UCSD-AML1 (cell line): ENCODE data around the gene ANO8.
"Not testable (repeated sequence)": the region's sequence is repeated elsewhere in the genome, so short reads cannot be mapped to it uniquely, and the experiment has no call there.

Experiments used
- DNase-seq: peaks from one replicate; lab custom pipeline; 2025; ENCODE audit not compliant: unreplicated experiment; lab: John Stamatoyannopoulos, UW

ANO8 gene

DNA sequence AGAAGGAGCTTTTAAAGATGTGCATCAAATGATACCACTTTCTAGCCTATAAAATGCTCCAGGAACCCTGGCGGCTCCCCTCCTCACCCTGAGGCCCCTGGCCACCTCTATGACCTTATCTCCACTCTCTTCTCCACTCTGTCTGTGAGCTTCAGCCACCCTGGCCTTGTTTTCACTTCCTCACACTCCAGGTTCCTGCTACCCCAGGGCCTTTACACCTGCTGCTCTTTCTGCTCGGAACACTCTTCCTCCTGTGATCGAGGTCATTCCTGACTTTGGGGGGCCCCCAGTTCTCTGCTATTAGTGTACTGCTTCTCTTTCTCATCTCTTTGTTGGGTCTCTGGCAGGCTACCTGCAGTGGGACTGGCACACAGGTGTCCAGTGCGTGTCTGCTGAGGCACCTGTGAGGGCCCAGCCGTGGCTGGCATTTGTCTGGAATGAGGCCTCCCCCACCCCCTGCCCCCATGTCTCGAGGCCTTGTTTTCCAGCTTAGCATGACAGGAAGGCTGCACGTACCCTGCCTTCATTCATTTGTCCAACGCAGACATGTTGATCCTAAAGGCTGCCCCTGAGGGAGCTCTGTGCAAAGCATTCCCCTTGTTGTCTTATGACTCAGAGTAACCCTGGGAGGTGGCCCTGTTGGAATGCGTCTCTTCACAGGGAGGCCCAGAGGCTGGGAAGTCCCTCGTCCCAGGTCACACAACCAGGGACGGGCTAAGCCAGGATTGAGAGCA is 23.0 kb downstream of the ANO8 start:
- no peak for DNase-seq

DNA sequence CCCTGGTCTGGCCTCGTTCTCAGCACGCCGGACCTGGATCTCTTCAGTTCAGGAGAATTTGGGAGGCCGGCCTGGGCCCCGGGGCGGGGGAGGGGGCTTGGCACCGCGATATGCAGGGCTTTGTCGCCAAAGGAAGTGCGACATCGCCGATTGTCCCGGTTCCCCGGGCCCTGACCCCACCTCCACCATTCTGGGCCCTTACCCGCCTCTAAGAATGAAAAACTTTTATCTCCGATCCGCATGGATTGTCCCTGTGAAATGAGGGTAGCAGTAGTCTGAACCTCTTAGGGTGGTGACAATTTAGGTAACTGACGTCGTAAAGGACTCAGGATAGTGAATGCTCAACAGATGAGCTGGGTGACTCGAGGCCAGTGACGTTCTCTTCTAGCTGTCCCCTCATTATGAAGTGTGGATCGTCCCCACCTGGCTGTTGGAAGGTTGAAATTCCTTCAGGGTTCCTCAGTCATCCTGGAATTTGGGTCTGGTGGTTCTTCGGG is 24.6 kb downstream of the ANO8 start:
- DNase-seq: no peak

DNA sequence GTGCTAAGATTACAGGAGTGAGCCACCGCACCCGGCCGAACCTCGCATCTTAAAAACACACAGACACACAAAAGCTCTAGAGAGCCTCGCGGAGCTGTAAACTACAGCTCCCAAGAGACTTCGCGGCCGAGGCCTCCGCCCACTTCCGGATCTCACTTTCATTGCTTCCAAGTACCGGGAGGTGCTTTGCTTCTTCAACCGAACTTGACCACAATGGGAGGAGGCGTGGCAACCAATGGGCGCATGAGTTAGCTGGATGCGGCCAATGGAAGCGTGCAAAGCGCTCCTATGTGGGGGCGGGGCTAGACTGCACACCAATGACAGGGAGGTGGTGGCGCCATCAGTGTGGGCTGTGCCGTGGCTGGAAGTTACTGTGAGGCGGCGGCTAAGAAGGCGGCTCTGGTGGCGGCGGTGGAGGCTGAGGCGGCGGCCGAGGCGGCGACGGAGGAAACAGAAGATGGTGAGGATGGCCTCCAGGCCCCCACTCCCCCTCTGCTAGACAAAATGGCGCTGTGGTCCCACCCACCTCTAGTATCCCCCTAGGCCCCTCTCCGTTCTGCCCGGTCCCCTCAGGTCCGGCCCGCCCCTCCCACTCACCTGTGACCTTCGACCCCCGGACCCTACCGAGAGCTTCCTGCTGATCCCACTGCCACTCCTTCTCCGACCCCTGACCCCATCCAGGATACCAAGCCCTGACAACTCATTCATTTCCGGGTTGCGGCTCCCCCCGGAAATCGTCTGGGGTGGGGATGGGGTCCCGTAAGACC is 25.3 kb downstream of the ANO8 start, which contains the start of gene DDA1:
TSS of gene DDA1 (plus strand) at position 366 of the 767 bp plus-strand sequence. CDS start at position 458, 92 bp downstream.
- DNase-seq: peak; percentile 99

DNA sequence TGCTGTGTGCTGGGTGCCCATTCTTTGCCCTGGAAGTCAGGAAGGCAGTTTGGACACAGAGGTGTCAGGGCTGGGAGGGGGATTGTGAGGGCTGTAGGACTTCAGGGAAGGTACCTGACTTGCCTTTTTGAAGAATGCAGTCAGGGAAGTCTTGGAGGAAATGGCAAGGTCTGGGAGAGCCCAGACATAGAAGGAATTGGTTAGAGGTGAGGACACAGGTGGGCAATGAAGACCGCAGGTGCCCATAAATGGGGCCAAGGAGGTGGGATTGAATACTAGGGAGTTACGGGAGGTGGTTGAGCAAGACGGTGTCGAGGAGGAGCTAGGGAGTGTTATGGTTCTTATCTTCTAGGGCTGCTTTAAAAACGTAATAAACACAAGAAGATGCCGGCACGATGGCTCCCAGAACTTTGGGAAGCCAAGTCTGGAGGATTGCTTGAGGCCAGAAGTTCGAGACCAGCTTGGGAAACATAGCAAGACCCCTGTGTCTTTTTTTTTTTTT is 26.7 kb downstream of the ANO8 start:
- no peak for DNase-seq

DNA sequence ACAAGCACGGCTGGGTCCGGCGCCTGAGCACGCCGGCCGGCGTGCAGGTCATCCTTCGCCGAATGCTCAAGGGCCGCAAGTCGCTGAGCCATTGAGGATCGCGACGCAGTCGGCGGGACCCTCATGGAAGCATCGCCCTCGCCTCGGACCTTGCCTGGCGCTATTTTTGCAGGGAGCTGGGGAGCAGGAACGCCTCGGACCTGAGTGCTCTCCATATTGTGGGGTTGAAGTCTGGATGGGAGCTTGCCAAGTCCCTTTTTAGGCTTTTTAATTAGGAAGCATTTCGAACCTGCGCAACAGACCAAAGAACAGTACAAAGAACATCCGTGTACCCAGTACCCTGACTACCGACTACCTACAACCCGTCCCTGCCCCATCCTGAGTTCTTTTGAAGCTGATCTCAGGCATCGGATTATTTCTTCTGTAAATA is 28.4 kb downstream of the ANO8 start:
- DNase-seq: no peak

DNA sequence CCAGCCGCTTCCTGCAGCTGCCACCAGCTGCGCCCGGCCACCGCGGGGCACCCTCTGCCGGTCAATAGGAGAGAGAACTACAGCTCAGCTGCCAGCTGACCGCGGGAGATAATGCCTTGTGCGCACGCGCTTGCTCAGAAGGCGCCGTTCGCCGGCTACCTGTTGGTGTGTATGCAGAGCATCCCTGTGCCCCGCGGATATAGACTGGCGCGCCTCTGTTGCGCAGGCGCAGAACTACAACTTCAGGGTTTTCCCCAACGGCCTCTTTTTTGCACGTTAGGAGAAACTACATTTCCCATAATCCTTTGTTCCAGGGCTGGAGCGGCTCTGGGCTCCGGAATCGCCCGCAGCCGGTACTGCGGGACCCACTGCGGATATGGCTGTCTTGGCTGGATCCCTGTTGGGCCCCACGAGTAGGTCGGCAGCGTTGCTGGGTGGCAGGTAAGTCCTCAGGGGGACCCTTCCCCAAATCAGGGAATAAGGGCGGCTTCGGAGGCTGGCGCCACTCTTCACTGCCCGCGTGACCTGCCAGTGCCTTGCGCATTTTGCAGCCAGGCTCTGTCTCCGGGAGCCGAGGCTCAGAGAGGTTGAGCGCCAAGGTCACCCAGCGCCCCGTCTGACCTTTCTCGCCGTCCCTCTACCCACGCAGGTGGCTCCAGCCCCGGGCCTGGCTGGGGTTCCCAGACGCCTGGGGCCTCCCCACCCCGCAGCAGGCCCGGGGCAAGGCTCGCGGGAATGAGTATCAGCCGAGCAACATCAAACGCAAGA is 29.0 kb downstream of the ANO8 start, which contains the start of gene MRPL34:
TSS of gene MRPL34 (plus strand) at position 356 of the 768 bp plus-strand sequence. CDS start at position 377, 21 bp downstream.
- DNase-seq: peak; percentile 99

DNA sequence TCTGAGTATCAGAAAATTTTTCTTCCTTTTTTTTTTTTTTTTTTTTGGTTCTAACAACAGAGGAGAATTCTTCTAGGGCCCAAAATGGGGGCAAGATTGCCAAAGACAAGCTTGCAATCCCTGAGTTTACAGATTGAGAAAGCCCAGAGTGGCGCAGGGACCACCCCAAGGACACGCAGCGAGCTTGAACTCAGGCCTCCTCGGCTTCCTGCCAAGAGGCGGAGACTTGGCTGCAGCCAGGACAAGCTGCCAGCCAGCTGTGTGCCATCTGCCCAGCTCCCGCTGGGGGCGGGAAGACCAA is 29.5 kb downstream of the ANO8 start:
- no peak for DNase-seq

DNA sequence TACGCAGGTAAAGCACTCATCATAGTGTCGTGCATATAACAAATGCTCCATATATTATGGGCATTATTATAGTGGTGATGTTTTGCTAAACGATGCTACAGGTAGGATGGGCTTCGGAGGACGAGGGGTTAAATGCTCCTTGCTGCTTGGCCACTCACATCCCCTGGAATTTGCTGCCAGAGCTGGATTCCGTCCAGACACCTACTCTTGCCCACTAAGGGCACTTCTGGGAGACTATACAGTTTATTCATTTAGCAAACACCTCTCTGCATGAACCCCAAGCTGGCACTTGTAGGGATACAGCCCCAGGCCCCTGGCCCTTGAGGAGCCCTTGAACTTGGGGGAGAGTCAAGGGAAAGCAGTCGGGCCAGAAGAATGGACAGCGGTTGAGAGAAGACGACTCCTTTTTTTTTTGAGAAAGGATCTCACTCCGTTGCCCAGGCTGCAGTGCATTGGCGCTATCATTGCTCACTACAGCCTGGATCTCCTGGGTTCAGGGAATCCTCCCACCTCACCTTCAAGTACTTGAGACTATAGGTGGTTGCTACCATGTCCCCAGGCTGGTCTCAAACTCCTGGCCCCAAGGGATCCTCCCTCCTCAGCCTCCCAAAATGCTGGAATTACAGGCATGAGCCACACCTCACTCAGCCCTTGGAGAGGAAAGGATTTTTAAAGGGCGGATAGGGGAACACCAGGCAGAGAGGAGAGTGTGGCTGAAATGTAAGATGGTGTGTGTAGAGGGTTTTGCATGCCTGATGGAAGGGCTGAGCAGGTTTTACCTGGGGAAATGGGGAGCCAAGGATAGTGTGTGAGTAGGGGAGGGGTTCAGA is 30.1 kb downstream of the ANO8 start:
- DNase-seq: no peak

DNA sequence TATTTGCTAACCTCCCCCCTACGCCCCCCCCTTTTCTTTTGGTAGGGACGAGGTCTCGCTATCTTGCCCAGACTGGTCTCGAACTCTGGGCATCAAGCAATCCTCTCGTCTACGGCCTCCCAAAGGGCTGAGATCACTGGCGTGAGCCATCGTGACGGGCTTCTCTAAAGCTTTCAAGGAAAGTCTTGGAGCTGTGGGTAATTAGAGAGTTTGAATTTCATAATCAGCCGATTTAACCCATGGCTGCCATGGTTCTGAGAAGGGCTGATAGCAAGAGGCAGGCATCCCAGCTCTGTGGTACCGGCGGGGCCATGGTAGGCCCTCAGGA is 30.8 kb downstream of the ANO8 start:
- no peak for DNase-seq

DNA sequence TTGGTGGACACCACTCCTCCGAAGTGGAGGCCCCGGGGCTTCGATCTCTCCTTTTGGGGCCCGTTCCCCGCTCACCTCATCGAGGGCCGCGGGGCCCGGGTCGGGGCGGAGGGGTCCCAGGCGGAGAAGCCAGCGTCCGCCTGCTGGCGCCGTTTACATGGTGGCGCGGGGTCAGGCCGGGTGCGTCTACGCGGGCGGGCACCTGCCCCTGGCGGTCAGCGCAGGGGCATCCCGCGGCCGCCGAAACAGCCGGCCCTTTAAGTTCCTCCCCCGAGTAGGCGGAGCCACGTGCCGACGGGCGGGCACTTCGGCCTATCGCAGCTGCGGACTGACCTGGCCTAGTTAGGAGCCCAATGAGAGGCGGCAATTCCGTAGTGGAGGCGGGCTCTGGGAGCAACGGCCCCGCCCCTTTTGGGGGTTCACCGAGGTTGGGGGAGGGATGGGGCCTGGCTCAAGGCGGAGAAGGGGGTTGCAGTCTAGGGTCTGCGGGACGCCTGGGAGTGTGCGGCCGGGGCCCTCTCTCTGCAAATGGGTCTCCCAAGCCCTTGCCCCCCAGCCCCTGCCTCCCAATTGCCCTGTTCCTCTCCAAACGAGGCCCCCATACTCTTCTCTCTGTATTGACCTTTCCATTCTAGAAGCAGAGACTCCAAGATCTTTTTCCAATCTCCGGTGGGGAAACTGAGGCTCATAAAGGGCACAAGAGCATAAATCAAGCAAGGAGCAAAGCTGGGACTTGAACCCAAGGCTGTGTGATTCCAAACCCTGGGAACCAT is 31.3 kb downstream of the ANO8 start, which contains the start of gene ABHD8:
TSS of gene ABHD8 (minus strand) at position 259 of the 773 bp plus-strand sequence. CDS start 1,809 bp downstream, outside the sequence.
- DNase-seq: peak; percentile 96

DNA sequence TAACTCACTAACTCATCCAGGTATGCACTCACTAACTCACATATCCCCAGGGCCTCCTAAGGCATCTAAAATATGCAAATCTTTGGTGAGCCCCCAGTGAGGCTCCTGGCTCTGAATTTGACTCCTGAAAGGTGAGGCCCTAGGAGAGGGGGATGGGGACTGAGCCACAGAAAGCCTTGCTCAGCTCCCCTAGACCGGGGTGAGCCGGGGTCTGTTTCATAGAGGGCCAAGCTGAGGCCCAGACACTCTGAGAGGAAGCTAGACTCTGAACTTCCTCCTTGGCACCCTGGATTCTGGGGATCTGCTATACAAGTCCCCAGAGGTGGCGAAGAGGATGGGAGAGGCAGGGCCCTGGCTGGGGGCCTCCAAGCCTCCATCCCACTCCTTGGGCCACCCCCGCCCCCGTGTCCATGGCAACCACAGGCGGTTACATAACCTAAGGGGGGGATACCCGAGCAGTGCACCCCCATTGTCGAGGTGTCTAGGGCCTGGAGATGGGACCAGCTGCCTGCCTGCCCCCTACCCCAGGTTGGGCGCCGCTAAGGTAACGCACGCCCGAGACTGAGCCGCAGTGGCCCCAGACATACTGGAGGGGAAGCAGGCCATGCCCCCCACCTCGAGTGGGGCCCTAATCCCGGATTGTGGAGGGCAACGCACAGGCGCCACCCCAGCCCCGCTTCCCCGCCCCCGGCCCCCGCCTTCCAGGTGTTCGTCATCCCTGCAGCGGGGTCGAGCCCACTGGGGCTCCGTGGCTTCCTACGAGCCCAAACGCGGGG is 32.1 kb downstream of the ANO8 start:
- DNase-seq: peak; percentile 34

DNA sequence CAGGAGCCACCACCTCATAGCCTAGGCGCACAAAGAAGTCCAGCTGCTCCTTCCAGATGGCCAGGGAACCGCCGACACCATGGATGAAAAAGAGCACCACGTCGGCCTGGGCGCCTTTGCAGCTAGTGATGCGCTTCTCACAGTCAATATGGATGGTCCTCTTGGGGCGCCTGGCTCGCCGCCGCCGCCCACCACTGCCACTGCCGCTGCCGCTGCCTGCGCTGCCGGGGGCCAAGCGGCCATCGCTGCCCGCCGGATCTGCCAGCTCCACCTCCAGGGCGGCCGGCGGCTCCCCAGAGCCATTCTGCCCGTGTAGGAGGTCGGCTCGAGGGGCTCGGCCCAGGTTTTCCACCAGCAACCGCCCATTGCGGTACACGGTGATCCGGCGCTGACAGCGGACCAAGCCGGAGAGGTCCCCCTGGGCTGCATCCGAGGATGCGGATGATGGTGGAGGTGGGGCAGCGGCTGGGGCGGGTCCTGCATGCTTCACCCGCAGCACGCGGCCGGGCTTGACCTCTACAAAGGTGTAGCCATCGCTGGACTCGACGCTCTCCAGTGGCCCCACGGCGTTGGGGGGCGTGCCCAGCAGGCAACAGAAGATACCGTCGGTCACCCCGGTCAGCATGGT is 33.5 kb downstream of the ANO8 start:
- no peak for DNase-seq

DNA sequence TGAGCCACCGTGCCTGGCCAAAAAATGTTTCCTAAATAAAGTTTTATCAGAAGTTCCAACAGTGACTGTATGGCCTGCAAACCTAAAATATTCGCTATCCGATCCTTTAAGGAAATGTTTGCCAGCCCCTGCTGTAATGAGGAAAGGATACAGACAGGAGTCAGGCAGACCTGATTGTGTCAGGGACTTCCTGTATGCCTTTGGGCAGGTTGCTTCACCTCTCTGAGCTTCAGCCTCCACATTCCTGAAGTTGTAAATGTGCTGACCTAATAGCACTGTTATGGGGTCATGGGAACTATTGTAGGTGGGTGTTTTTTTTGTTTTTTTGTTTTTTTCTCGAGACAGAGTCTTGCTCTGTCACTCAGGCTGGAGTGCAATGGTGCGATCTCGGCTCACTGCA is 37.7 kb downstream of the ANO8 start:
- DNase-seq: no peak

DNA sequence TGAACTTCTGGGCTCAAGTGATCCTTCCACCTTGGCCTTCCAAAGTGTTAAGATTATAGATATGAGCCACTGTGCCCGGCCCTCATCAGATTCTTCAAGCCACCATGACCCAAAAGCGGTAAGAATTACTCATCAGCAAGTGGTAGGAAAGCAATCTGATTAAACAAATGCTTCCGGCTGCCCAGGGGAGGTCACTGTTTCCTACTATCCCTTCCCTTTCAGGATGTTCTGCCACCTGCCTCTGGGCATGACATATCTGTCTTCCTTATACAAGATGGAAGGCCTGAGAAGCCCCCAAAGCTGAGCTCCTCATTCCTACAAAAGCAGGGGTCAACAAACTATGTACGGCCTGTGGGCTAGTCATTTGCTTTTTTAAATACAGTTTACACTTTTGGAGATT is 38.4 kb downstream of the ANO8 start:
- DNase-seq: peak; percentile 26

DNA sequence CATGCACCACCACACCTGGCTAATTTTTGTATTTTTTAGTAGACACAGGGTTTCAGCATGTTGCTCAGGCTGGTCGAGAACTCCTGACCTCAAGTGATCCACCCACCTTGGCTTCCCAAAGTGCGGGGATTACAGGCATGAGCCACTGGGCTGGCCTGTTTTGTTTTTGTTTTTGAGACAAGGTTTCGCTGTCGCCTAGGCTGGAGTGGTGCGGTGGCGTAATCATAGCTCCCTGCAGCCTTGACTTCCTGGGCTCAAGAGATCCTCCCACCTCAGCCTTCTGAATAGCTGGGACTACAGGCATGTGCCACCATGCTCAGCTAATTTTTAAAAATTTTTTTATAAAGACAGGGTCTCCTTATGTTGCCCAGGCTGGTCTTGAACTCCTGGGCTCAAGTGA is 39.1 kb downstream of the ANO8 start:
- not testable (repeated sequence) for DNase-seq

DNA sequence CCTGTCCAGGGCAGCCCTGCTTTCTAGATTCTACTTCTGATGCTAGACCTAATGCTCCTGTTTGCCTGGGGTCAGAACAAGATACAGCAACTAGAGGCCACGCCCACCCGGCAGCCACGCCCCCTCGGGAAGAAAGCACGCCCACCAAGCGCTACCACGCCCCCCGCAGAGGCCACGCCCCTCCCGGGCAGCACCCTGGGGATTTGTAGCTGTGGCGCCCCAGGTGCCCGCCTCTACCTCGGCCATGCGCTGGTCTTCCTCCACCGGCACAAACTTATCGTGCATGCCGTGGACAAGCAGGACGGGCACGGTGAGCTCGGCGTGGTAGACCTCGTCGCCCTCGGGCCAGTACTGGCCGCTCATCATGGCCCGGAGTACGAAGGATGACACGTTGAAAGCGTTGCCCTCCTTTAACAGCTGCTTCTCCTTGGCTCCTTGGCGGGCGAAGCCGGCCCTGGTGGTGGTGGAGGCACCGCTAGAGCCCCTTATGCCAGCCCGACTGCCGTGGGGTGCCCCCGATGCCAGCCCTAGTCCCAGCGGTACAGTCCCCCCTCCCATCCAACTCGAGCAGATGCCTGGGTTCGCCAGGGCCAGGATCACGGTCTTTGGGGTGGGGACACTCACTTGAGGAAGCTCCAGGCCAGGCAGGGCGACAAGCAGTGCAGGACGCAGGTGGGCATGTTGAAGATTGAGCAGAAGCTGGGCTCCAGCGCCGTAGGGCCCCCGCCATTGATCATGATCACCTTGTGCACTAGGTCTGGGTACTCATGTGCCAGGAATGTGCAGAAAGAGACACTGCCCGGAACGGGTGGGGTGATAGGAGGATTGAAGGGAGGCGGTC is 40.4 kb downstream of the ANO8 start:
- DNase-seq: peak; percentile 54

DNA sequence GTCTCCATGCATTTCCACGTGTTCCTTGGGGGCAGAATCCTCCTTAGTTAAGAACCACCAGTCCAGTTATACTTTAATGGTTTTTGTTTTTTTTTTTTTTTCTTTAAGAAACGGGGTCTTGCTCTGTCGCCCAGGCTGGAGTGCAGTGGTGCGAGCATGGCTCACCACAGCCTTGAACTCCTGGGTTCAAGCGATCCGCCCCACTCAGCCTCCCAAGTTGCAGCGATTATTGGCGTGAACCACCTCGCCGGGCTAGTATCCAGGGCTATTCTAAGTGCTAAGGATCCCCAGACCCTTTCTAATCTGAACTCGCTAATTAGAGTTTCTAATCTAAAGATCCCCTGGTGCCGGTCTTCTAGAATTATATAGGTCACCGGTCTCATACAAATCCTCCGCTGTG is 41.0 kb downstream of the ANO8 start:
- DNase-seq: no peak
